ENCODE data around the gene PTPN13. TPM values are rescaled to one million over a fixed set of nuclear protein-coding genes. Genes with fewer than 3 reads are reported as not detected.
A peak's percentile ranks its signal among the peaks of the same experiment; 100 is the strongest.

PTPN13 gene
- total RNA-seq, 2 experiments from 2014 or later, result 0.06 TPM

DNA sequence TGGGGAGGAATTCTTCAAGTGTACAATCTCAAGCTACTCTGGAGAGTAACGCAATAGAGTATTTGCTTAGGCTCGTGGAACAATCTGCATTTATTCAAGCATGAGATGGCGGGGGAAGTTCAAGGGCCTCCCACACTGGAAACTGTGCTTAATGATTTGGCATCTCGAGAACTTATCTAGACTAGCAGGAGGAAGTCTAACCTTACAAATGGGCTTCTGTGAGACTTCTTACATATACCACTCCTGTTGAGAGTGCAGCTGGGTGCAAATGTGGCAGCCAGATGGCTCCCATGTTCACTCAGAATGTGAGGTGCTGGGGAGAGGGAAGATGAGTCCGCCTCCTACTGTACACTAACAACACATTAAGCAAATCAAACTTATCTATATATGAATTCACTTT is 29.3 kb upstream of the PTPN13 start:
- H3K4me3 Mint-ChIP-seq, result no peak overlapping the region
- ATAC-seq (ENCODE audit: low read depth) (no peak), DNase-seq (no peak)
- no peak overlapping the region for H3K27ac Mint-ChIP-seq
- no peaks in the 10 kb centered on the region for H3K9me3 Mint-ChIP-seq
- peaks cover 3% of the 10 kb centered on the region for H3K27me3 Mint-ChIP-seq
- no peaks in the 10 kb centered on the region for H3K4me1 Mint-ChIP-seq
- POLR2A ChIA-PET, result no interaction called here
- no peaks in the 10 kb centered on the region for H3K36me3 Mint-ChIP-seq

GRCh38 chr4:86565651-86566050 is 28.5 kb upstream of the PTPN13 start:
- no peak for ATAC-seq (ENCODE audit: low read depth)
- peaks cover 3% of the 10 kb centered on the region for H3K27me3 Mint-ChIP-seq
- no peaks in the 10 kb centered on the region for H3K9me3 Mint-ChIP-seq
- DNase-seq, result no peak
- H3K4me3 Mint-ChIP-seq, result no peak overlapping the region
- H3K27ac Mint-ChIP-seq, result no peak overlapping the region
- no peaks in the 10 kb centered on the region for H3K36me3 Mint-ChIP-seq
- POLR2A ChIA-PET, result no interaction called here
- no peaks in the 10 kb centered on the region for H3K4me1 Mint-ChIP-seq

DNA sequence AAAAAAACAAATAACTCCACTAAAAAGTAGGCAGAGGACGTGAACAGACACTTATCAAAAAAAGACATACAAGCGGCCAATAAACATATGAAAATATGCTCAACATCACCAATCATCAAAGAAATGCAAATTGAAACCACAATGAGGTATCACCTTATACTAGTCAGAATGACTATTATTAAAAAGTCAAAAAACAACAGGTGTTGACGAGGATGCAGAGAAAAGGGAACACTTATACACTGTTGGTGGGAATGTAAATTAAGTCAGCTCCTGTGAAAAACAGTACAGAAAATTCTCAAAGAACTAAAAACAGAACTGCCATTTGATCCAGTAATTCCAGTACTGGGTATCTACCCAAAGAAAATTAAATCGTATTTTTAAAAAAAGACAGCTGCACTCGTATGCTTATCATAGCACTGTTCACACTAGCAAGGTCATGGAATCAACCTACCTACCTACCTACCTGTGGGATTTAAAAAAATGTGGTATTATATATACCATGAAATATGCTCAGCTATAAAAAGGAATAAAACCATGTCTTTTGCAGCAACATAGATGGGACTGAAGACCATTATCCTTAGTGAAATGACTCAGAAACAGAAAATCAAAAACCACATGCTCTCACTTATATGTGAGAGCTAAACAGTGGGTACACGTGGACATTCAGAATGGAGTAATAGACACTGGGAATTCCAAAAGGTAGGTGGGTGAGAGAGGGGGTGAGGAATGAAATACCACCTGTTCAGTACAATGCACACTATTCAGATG is 24.8 kb upstream of the PTPN13 start:
- H3K9me3 Mint-ChIP-seq, result no peaks in the 10 kb centered on the region
- no peak overlapping the region for H3K27ac Mint-ChIP-seq
- H3K4me3 Mint-ChIP-seq, result no peak overlapping the region
- no peak for ATAC-seq (ENCODE audit: low read depth)
- POLR2A ChIA-PET, result no interaction called here
- H3K36me3 Mint-ChIP-seq, result no peaks in the 10 kb centered on the region
- DNase-seq, result no peak
- H3K4me1 Mint-ChIP-seq, result no peaks in the 10 kb centered on the region
- peaks cover 2% of the 10 kb centered on the region for H3K27me3 Mint-ChIP-seq

DNA sequence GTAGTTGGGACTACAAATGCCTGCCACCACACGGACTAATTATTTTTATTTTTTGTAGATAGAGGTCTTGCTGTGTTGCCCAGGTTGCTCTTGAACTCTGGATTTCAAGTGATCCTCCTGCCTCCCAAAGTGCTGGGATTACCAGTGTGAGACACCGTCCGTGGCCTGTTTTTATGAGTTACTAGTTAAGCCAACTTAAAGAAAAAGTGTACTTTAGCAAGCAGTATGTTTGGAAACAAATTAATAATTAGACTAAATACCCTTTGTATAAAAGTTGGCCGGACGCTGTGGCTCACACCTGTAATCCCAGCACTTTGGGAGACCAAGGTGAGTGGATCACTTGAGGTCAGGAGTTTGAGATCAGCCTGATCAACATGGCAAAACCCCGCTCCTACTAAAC is 14.2 kb upstream of the PTPN13 start:
- Mint-ChIP-seq H3K4me1 (no peaks in the 10 kb centered on the region), H3K9me3 (no peaks in the 10 kb centered on the region), H3K36me3 (no peaks in the 10 kb centered on the region), H3K27me3 (peaks cover 11% of the 10 kb centered on the region), H3K27ac (no peak overlapping the region), H3K4me3 (no peak overlapping the region)
- no peak for DNase-seq
- POLR2A ChIA-PET, result no interaction called here
- no peak for ATAC-seq (ENCODE audit: low read depth)

DNA sequence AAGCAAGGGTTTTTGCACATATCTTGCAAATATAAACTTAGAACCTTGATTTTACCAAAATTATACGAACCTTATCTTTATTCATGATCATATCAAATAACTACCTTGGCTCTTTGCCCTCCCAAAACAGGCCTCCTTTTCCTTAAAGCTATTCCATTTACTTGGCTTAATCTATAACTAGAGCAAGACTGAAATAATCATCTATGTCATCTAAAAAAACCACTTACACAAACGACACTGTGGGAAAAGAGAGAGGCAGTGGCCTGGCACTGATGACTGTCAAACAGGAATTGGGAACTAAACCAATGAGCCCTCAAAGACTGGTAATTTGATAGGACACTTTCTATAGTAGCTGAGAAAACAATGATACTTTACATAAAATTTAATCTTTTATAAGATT is 11.7 kb upstream of the PTPN13 start:
- H3K4me1 Mint-ChIP-seq, result no peaks in the 10 kb centered on the region
- no peak for DNase-seq
- no peak overlapping the region for H3K27ac Mint-ChIP-seq
- H3K27me3 Mint-ChIP-seq, result peaks cover 18% of the 10 kb centered on the region
- ATAC-seq (ENCODE audit: low read depth), result no peak
- POLR2A ChIA-PET, result no interaction called here
- no peaks in the 10 kb centered on the region for H3K36me3 Mint-ChIP-seq
- H3K4me3 Mint-ChIP-seq, result no peak overlapping the region
- H3K9me3 Mint-ChIP-seq, result no peaks in the 10 kb centered on the region

GRCh38 chr4:86586160-86586572 is 7.9 kb upstream of the PTPN13 start:
- H3K27ac Mint-ChIP-seq, result no peak overlapping the region
- no peak for ATAC-seq (ENCODE audit: low read depth)

DNA sequence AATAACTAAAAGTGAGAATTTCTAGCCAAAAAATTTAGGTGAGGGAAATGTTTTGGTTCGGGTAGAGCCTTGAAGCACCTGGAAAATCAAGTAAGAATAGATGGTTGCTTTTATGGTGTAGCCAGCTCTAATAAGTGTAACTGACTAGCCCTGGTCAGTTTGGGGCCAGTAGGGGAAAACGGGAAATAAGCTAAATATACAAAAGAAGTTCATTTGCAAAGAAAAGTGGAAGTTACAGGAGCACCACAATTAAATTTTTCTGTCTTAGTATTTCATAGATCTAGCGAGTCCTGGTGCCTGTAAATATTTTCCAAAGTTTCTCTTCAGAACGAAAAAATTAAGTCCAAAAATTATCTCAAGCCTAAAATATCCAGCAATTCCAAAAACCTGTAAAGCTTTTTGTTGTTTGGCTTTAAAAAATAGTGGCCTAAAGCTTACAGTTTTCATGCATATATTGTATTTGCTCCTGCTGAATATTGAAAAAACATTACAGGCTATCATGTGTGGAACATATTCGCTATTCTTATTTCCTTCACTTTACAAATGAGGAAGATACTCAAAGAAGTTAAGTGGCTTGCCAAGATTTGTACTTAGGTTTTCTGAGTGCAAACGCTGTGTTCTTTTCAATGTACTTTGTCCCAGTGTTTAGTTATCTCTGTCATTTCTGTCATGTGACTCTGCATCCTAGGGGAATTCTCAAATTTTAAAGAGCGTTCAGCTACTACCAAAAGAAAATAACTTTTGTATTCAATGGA is 7.3 kb upstream of the PTPN13 start:
- POLR2A ChIA-PET, result no interaction called here
- H3K27ac Mint-ChIP-seq, result no peak overlapping the region
- H3K4me1 Mint-ChIP-seq, result no peaks in the 10 kb centered on the region

More at GRCh38 chr4:86586160-86586572, 7.9 kb upstream of the PTPN13 start:
- Mint-ChIP-seq H3K9me3 (no peaks in the 10 kb centered on the region), H3K36me3 (no peaks in the 10 kb centered on the region), H3K27me3 (peaks cover 18% of the 10 kb centered on the region), H3K4me3 (no peak overlapping the region), H3K4me1 (no peaks in the 10 kb centered on the region)
- POLR2A ChIA-PET, result no interaction called here
- no peak for DNase-seq

DNA sequence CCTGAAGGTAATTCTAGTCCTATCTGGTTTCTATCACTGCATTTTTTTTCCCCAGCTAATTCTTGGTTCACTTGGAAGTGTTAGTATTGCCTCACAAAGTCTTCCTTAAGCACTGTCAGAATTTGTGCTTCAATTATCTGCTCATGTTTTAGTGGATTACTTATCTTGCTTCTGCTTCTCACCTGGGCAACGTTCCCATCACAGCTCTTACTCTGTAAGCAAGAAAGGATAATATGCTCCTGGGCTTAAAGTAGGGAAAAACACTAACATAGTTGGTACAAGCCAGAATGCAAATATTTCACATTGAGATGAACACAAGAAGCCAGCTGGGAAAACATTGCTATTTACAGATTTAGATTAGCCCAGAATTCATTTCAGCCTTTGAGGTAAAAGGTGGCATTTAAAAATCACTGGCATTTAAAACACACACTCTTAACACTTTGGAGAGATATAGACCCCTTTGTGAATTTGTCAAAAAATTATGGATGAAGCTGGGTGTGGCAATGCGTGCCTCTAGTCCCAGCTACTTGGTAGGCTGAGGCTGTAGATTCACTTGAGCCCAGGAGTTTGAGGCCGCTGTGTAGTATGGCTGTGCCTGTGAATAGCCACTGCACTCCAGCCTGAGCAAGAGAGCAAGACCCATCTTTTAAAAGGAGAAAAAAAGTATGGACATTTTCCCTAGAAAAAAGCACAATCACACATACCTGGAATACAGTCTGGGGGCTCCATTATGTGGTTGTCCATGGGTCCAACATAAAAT is 6.6 kb upstream of the PTPN13 start:
- Mint-ChIP-seq H3K27ac (no peak overlapping the region), H3K4me3 (no peak overlapping the region), H3K36me3 (no peaks in the 10 kb centered on the region), H3K9me3 (no peaks in the 10 kb centered on the region), H3K27me3 (peaks cover 23% of the 10 kb centered on the region), H3K4me1 (no peaks in the 10 kb centered on the region)
- ATAC-seq (ENCODE audit: low read depth) (no peak), DNase-seq (no peak)
- POLR2A ChIA-PET, result no interaction called here

More for the DNA sequence above, 7.3 kb upstream of the PTPN13 start:
- ATAC-seq (ENCODE audit: low read depth), result no peak
- H3K9me3 Mint-ChIP-seq, result no peaks in the 10 kb centered on the region
- no peaks in the 10 kb centered on the region for H3K36me3 Mint-ChIP-seq
- no peak for DNase-seq
- no peak overlapping the region for H3K4me3 Mint-ChIP-seq
- H3K27me3 Mint-ChIP-seq, result peaks cover 18% of the 10 kb centered on the region

GRCh38 chr4:86592553-86593249 is 1.4 kb upstream of the PTPN13 start:
- ATAC-seq (ENCODE audit: low read depth), result no peak
- no peak overlapping the region for H3K27ac Mint-ChIP-seq
- no peak overlapping the region for H3K4me3 Mint-ChIP-seq
- H3K4me1 Mint-ChIP-seq, result peaks cover 13% of the 10 kb centered on the region
- no peak for DNase-seq
- peaks cover 52% of the 10 kb centered on the region for H3K27me3 Mint-ChIP-seq
- POLR2A ChIA-PET, result no interaction called here
- no peaks in the 10 kb centered on the region for H3K9me3 Mint-ChIP-seq
- H3K36me3 Mint-ChIP-seq, result no peaks in the 10 kb centered on the region

- H3K27ac Mint-ChIP-seq, result no peak overlapping the region
- no peaks in the 10 kb centered on the region for H3K9me3 Mint-ChIP-seq
- DNase-seq, result peak; percentile 41
- H3K4me3 Mint-ChIP-seq, result peak overlapping the region; percentile 78
- H3K4me1 Mint-ChIP-seq, result peaks cover 13% of the 10 kb centered on the region
- peak; percentile 53 for ATAC-seq (ENCODE audit: low read depth)
- POLR2A ChIA-PET, result no interaction called here
- peaks cover 56% of the 10 kb centered on the region for H3K27me3 Mint-ChIP-seq
- no peaks in the 10 kb centered on the region for H3K36me3 Mint-ChIP-seq
These were observed 677 bp downstream of the PTPN13 start for GRCh38 chr4:86594559-86595425.

DNA sequence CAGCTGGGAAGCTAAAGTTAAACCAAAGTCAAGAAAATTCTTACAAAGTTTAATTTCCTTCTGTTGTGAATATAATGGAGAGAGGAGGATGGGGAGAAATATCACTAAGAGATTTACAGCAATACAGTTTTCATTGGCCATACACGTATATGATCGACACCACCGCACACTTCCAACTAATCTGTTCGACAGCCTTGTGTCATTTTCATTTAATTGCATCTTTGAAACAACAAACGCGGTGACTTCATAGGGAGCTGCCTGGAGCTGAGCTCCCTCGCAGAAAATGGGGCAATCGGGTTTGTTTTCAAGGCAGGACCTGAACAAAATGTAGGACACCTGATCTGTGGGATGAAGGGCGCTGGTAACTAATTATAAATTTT is 1.3 kb downstream of the PTPN13 start:
- Mint-ChIP-seq H3K36me3 (no peaks in the 10 kb centered on the region), H3K4me3 (peak overlapping the region; percentile 78), H3K27me3 (peaks cover 54% of the 10 kb centered on the region), H3K4me1 (peaks cover 13% of the 10 kb centered on the region), H3K27ac (no peak overlapping the region), H3K9me3 (no peaks in the 10 kb centered on the region)
- DNase-seq (no peak), ATAC-seq (ENCODE audit: low read depth) (no peak)
- POLR2A ChIA-PET, result no interaction called here

DNA sequence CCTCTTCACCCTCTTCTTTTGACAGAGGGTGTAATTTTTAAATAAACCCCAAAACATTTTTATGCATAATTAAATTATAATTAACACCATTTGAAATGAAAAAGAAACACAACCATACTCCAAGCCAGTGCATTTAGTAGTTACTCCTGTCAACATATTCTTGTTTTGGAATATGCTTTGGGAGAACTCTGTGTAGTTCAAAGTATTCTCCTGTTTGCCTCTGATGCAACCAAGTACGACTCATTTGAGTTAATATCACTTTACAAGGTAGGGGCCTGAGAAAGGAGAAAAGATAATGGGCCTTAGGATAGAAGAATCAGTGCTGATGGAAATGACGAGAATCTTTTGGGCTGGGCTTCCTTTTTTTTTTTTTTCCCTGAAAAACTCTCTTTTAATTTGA is 2.7 kb downstream of the PTPN13 start:
- ATAC-seq (ENCODE audit: low read depth), result no peak
- Mint-ChIP-seq H3K27ac (no peak overlapping the region), H3K27me3 (peaks cover 52% of the 10 kb centered on the region), H3K36me3 (no peaks in the 10 kb centered on the region), H3K9me3 (no peaks in the 10 kb centered on the region), H3K4me3 (no peak overlapping the region), H3K4me1 (peaks cover 13% of the 10 kb centered on the region)
- DNase-seq, result no peak
- POLR2A ChIA-PET, result no interaction called here

Data from activated naive CD8-positive, alpha-beta T cell treated with anti-CD3 and anti-CD28 coated beads, Interleukin-2, amount 10 ng/mL, durations not matched to agents 7 days and 5 days (primary cell).